ENCODE measurements around the gene AMDHD2.
"Not testable (repeated sequence)": the region's sequence is repeated elsewhere in the genome, so short reads cannot be mapped to it uniquely, and the experiment has no call there.

AMDHD2 gene

DNA sequence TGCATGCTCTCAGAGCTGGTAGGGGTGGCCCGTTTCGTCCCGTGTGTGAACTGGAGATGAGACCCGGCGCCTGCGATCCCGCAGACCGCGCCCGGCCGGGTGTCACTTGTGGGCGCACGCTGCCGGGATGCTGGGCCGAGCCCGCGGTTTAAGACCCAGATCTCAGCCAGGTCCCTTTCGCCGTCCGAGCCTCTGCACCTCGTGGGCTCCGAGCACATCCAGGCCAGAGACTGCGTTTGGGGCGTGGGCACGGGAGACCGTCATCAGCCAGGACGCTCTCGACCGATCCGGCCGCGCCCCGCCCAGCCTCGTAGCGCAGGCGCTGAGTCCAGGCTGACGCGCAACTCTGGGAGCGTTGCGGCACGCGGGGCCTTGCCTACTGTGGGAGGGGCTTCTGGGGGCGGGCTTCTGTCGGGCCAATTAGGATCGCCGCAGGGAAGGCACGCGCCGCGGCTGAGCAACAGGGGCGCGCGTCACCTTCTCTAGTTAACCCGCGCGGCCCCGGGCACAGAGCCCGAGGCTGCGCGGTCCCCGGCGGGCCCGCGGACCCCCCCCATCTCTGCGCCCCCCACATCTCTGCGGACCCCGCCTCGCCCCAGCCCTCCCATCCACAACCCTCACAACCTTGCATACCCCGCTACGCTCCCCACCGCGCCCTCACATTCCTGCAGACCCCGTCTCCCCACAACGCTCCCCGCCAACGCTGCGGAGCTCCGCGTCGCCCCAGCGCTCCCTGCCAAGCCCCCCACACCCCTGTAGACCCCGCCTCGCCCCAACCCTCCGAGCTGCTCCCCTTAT, 11.7 kb downstream of the AMDHD2 start:
- DNase-seq (ENCODE audit: extremely low read depth in 1 of 2, low read depth in 1 of 2): peak; percentile 95 to 98

DNA sequence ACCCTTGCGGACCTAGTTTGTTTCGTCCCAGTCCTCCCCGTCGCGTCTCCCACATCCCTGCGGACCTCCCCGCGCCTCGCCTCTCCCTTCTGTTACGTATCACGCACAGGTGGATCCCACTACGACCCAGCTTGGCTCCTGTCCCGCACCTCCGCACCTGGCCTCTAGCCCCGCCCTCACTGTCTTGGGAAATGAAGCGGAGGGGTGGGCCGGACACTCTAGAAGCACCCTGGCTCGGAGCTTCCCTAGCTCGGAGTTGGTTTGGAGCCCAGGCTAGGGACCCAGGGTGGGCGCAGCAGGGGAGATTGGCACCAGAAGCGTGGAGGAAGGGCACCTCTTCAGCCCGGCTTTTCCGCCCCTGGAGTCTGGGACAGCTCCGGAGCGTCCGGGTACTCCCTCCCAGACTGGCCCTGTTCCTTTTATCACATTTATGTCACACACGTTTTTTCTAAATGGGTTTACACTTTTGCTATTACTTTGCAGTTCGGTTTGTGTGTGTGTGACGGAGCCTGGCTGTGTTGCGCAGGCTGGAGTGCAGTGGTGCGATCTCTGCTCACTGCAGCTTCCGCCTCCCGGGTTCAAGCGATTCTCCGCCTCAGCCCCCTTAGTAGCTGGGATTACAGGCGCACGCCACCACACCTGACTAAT, 12.4 kb downstream of the AMDHD2 start:
- DNase-seq (ENCODE audit: extremely low read depth in 1 of 2, low read depth in 1 of 2): peak in 1 of 2 donors; percentile 55

DNA sequence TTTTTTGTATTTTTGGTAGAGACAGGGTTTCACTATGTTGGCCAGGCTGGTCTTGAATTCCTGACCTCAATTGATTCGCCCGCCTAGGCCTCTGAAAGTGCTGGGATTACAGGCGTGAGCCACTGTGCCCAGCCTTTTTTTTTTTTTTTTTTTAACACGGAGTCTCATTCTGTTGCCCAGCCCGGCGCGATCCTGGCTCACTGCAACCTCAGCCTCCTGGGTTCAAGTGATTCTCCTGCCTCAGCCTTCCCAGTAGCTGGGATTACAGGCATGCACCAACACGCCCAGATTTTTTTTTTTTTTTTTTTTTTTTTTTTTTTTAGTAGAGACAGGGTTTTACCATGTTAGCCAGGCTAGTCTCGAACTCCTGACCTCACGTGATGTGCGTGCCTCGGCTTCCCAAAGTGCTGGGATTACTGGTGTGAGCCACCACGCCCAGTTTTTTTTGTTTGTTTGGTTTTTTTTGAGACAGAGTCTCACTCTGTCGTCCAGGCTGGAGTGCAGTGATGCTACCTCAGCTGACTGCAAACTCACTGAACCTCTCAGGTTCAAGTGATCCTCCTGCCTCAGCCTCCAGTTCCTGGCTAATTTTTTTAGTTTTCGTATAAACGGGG, 13.1 kb downstream of the AMDHD2 start:
- not testable (repeated sequence) for DNase-seq (ENCODE audit: extremely low read depth in 1 of 2, low read depth in 1 of 2)

DNA sequence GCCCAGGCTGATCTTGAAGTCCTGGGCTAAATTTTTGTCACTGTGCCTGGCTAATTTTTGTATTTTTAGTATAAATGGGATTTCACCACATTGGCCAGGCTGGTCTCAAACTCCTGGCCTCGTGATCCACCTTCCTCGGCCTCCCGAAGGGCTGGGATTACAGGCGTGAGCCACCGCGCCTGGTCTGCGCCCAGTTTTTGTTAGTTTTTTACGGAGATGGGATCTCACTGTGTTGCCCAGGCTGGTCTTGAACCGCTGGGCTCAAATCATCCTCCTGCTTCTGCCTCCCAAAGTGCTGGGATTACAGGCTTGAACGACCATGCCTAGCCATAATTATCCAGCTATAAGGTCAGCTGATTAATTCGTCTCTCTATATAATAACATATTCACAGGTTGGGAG, 13.7 kb downstream of the AMDHD2 start:
- DNase-seq (ENCODE audit: extremely low read depth in 1 of 2, low read depth in 1 of 2): no peak

DNA sequence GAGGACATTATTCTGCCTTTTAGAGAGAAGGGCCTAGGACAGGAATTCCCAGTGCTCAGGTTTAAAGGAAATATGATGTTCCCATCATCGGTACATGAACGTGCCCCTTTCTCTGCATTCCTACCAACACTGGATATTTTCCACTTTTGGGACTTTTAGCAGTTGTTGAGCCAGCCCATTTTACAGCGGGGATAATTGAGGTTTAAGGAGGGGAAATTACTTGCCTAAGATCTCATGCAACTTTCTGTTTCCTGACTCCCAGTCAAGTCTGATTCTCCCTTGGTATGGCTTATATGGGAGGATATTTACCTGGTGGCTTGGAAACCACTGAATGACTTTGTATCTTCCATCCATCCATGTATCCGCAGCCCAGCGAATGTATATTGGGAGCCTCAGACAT, 14.2 kb downstream of the AMDHD2 start:
- not testable (repeated sequence) for DNase-seq (ENCODE audit: extremely low read depth in 1 of 2, low read depth in 1 of 2)

DNA sequence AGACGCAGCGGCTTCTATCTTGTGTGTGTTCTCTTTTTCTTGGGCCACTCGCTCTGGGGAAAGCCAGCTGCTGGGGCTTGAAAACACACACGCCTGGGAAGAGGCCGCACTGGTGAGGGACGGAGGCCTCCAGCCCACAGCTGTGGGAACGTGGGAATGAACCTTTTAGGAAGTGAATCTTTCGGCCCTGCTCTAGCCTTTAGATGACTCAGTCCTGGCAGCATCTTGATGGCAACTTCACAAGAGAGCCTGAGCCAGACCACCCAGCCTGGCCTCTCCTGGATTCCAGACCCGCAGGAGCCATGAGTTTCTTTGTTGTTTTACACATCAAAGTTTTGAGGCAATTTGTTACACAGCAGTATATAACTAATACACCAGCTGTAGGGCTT, 15.4 kb downstream of the AMDHD2 start:
- no peak for DNase-seq (ENCODE audit: extremely low read depth in 1 of 2, low read depth in 1 of 2)

DNA sequence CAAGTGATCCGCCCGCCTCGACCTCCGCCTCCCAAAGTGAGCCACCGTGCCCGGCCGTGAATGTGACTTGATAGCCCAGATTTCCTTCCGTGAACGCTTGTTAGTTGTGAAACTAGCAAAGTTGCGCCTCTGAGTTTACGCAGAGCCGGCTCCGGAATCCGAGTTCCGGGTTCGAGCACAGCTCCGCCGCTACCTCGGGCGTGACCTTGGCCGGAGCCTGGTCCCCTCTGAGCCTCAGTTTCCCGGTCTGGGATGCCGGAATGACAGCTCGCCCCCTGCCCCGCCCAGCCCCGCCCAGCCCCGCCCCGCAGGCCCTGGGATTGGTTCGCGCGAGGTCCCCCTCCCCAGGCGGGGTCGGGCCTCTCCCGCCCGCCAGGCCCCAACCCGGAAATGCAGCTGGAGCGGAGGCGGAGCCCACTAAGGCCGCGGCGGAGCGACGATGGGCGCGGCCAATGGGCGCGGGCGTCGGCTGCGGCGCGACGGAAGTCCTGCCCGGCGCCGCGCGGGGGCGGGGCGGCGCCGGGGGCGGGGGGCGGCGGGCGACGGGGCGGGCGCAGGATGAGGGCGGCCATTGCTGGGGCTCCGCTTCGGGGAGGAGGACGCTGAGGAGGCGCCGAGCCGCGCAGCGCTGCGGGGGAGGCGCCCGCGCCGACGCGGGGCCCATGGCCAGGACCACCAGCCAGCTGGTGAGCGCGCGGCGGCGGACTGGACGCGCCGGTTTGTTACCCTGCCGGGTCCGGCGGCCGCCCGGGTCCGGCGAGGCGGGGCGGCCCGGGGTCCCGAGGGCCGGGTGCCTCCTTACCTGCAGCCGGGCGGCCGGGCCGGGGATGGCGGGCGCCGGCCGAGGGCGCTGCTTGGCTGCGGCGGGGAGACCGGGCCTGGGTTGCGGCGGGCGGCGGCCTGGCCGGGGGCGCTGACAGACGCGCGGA, 17.5 kb downstream of the AMDHD2 start, which contains the start of gene PDPK1:
TSS of gene PDPK1 (plus strand) at position 571 of the 929 bp plus-strand sequence. CDS start at position 663, 92 bp downstream.
- DNase-seq (ENCODE audit: extremely low read depth in 1 of 2, low read depth in 1 of 2): peak; percentile 92 to 94

DNA sequence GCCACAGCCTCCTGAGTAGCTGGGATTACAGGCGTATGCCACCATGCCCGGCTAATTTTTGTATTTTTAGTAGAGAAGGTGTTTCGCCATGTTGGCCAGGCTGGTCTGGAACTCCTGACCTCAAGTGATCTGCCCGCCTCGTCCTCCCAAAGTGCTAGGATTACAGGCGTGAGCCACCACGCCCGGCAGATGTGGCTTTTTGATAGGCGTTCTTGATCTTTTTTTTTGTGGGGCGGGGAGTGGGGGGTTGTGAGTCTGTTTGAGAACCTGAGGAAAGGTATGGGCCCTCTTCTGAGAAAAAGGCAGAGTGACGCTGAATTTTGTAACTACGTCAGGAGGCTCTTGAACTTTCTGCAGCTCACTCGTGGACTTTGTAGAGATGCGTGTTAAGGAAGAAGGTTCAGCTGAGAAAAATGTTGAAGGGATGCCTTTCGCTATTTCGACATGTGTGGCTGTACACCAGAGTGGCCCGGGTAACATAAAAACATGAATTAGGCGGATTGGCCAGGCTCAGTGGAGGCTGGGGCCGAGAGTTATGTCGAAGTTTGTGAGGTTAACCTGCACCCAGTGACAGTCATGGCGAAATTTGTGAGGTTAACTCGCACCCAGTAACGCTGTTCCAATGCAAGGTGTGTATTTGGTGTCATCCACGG, 19.1 kb downstream of the AMDHD2 start:
- DNase-seq (ENCODE audit: extremely low read depth in 1 of 2, low read depth in 1 of 2): not testable (repeated sequence)

DNA sequence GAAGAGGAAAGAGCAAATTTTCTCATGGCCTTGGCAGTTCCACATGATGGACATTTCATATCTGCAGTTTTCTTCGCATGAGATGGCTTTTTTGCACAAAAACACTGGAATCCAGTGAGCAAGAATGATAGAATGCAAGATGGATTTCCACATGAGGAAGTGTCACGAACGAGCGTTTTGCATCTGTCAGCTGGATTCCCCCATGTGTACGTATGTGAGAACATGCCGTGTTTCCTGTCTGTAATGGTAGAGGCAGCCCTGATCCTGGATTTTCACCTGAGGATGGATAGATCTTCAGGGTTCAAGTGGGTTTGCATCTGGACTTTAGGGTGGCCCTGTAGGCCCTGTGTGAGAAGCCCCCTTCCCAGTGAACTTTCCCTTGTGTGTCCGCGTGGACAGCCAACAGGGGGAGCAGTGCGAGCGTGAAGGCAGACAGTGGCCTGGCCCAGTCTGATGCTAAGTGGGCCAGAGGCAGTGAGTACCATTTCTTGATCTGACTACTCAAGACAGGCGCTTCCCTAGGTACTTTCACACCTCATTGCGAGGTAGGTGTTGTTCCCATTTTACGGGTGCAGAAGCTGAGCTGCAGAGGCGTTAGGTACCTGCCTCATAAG, 19.8 kb downstream of the AMDHD2 start:
- DNase-seq (ENCODE audit: extremely low read depth in 1 of 2, low read depth in 1 of 2): not testable (repeated sequence)

DNA sequence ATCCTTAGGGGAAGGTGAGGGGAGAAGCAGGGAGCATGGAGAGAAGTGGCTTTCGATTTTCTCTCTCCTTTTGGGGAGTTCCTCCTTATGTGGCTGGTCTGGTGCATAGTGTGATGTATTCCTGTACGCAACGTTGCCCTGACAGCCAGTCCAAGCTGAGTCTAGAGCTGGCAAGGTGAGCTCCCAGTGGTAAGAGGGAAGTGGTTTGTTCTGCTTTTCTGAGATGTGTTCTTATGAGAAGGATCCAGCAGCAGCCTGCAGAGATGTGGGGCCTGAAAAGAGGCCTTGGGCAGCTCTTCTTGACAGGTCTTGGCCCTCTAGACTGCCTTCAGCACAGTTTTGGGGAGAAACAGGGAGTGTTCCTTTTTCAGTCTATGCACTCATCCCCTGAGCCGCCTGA, 20.7 kb downstream of the AMDHD2 start:
- DNase-seq (ENCODE audit: extremely low read depth in 1 of 2, low read depth in 1 of 2): not testable (repeated sequence)

DNA sequence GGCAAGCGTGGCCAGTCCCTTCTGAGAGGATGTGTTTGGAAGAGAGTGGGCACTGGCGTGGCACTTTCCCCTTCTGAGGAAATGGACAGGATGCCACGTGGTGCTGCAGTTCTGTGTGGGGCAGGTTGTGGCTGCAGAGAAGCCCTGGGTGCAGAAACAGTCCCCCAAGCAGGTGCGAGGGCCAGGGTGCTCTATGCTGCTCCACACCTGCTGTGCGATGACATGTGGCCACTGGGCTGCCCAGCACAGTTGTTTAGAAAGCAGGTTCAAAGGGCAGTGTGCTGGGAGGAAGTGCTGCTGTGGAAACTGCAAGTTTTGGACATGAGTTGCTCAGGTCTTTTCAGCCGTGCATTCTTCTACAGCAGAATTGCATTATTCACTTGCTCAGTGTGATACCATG, 21.2 kb downstream of the AMDHD2 start:
- not testable (repeated sequence) for DNase-seq (ENCODE audit: extremely low read depth in 1 of 2, low read depth in 1 of 2)

DNA sequence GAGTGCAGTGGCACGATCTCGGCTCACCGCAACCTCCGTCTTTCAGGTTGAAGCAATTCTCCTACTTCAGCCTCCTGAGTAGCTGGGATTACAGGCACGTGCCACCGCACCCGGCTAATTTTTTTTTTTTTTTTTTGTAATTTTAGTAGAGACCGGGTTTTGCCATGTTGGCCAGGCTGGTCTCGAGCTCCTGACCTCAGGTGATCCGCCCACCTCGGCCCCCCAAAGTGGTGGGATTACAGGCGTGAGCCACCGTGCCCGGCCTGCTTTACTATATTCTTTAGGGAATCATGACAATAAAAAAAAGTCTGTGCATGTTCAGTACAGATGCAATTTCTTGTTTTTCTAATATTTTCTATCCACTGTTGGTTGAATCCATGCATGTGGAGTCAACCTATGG, 23.6 kb downstream of the AMDHD2 start:
- DNase-seq (ENCODE audit: extremely low read depth in 1 of 2, low read depth in 1 of 2): not testable (repeated sequence)

DNA sequence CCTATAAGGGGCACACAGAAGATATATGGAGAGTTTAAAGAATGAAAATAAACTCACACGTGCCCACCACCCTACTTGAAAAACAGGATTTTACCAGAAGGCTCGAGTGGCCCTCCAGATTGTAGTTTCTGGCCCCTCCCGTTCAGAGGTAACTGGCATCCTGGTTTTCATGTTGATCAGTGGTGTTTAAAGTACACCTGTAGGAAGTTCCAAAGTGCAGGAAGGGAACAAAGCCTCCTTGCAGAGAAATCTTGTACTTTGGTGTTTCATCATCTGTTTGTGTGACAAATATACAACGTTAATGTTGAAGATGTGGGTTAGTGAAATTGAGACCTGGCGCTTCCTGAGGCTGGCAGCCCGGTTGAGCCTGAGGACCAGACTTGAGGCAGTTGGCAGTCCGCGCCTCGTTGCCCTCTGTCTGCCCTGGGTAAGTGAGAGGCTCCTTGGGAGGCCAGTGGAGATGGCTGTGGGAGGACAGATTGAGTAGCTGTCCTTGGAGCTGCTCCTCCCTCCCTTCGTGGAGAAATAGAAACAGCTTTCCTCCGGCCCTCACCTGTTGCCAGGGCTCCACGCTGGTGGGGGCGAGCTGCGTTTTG, 30.2 kb downstream of the AMDHD2 start:
- not testable (repeated sequence) for DNase-seq (ENCODE audit: extremely low read depth in 1 of 2, low read depth in 1 of 2)

DNA sequence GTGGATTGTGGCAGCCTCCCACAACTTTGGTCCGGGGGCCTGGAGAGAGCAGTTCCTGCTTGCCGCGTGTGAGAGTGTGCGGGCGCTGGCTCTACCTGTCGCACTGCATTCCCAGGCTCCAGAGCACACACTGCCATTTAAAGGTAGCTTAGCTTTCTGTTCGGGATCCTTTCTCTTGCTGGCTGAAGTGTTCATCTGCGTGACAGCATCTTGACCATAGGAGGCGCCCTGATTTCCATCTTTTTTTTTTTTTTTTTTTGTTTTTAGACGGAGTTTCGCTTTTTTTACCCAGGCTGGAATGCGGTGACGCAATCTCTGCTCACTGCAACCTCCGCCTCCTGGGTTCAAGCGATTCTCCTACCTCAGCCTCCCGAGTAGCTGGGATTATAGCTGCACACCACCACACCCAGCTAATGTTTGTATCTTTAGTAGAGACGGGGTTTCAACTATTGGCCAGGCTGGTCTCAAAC, 31.3 kb downstream of the AMDHD2 start:
- not testable (repeated sequence) for DNase-seq (ENCODE audit: extremely low read depth in 1 of 2, low read depth in 1 of 2)

DNA sequence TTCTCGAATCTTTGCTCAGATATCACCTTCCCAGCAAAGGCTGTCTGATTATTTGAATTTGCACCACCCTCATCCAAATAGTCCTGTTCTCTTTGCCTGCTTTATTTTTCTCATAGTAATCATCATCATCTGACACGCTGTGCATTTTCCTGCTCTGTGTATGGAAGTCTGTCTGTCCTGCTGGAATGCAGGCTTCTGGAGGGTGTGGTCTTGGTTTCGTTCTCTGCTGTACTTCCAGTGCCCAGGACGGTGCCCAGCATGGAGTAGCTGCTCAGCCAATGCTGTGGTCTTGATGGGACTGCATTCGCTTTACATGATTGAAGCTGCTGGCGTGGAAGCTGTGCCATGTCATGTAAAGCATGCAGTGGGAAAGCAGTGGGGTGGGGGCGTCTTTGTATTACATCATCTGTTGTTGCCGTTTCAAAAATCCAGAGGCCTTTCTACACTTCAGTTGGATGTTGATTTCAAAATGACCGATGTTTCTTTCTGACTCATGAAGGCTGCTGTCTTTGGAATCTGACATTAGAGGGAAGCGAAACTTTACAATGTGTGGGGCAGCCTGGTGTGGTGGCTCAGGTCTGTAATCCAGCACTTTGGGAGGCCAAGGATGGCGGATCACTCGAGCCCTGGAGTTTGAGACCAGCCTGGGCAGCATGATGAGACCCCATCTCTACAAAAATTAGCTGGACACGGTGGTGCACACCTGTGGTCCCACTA, 34.7 kb downstream of the AMDHD2 start:
- not testable (repeated sequence) for DNase-seq (ENCODE audit: extremely low read depth in 1 of 2, low read depth in 1 of 2)

DNA sequence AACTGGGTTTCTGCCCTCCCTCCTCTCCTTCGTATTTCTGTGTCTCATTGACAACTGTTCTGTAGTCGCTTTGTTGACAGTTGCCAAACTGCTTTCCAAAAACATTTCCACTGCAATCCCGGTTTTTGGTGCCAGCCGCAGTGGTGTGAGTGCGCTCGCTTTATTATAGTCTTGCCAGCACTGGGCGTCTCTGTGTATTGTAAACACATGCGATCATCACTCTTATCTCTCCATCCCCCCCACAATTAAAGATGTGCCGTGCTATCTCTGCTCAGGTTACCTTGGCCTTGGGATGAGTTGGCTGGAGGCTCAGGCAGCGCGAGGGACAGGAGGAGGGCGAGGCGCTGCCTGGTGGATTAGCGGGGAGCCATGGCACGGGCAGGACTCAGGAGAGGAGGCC, 37.0 kb downstream of the AMDHD2 start:
- DNase-seq (ENCODE audit: extremely low read depth in 1 of 2, low read depth in 1 of 2): not testable (repeated sequence)

DNA sequence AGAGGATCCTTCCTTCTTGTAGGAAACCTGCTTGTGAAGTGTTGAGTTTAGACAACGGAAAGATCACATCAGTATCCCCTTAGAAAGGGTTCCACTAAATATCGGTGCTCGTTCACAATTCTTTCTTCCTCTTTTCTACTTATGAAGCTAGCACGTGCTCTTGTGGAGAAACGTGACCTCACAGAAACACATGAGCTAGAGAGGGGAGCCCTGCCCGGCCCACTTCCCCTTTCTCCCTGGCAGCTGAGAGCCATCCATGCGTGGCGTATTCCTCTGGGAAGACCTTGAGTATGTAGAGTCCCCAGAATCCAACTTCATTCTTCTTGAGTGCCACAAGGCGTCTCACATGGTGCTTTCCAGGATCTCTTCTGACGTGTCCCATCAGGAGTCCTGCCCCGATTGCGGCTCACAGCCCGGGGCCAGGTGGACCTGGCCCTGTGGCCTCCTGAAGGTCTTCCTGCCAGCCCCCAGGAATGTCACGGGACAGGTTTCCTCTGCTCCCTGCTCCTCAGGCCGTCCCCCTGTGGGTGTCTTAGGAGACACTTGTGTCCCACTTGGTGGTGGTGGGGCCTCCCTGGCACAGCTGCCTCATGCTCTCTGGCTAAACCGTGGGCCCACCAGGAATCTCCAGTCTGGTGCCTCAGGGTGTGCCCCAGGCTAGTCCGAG, 40.1 kb downstream of the AMDHD2 start:
- not testable (repeated sequence) for DNase-seq (ENCODE audit: extremely low read depth in 1 of 2, low read depth in 1 of 2)

DNA sequence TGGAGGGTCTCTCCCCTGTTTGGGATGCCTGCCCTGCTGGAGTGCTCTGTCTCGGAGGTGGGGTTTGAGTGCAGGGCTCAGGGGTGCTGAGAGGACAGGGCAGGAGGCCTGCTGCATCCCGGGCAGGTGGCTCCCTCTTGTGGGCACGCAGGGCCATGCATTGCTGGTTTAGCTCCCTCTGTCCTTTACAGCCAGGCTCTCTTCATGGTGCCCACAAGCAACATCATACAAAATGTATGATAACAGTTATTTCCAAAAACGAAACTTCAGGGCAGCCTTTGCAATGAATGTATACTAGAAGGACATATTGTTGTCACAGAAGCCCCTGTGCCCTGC, 40.6 kb downstream of the AMDHD2 start:
- DNase-seq (ENCODE audit: extremely low read depth in 1 of 2, low read depth in 1 of 2): peak in 1 of 2 donors; percentile 52
